ENCODE data around the gene SPTY2D1.
A peak's percentile ranks its signal among the peaks of the same experiment; 100 is the strongest.

Gene SPTY2D1

GRCh38 chr11:18641677-18642076 lies 7.5 kb upstream of the SPTY2D1 start:
- no peak for DNase-seq (ENCODE audit: low read depth)
- TF ChIP-seq CTCF (IDR thresholded peaks at IDR 0.05; ENCODE audit: low read length, missing control alignments), result no peak
- no peak overlapping the region for H3K4me3 ChIP-seq (replicated peaks; ENCODE audit: low read depth, low read length)

DNA sequence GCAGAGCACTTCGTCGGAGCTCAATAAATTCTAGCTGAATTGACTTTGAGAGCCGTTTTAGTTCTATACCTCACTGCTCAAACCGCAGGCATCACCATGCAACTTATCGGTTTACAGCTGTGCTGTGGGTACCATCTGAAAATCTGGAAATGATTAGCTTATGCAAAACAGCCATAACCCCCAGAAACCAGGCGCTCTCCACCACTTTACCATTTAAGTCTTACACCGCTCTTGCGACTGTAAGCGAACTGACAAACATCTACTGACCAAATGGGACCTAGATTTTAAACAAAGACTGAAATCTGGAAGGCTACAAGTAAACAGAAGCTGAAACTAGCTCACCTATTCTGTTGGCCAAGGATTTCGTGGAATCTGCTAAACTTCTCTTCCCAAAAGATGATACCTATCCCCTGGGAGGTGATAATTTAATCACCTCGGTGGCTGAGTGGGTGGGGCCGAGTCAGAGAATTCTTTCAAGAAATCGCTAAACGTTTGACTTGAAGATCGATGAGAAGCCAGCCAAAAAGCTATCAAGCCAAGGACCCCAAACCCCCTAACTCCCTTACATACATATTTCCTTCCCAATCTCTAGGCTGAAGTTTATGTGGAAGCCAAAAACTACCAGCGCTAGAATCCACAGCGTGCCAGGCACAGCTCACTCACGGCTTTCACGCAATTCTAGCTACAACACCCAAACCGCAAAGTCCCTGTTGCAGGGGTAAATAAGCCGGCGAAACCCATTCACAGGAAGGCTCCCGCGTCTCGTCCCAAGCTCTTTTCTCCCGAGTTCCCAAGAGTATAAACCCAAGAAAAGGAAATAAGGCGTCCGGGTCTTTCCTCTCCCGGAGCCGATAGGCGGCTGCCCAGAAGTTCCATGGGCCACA lies 644 bp downstream of the SPTY2D1 start:
- H3K4me3 ChIP-seq (replicated peaks; ENCODE audit: low read depth, low read length), result peak overlapping the region; percentile 99
- peak; percentile 3 for DNase-seq (ENCODE audit: low read depth)
- no peak for TF ChIP-seq CTCF (IDR thresholded peaks at IDR 0.05; ENCODE audit: low read length, missing control alignments)

DNA sequence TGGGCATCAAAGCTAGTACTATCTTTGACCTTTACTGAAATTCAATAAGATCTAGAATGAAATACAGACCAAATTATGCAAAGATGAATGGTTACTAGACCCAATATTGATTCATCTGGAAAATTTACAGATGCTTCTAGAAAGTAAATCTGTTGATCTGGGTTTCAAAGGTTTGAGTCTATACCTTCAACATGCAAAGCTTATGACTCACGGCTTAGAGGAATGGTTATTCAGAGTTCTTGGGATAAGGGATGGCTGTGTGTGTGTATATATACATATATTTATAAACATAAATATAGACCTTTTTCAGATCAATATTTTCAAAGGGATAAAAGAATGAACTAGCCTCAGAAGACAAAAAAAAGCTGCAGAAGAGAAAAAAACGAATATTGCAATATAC lies 1.3 kb downstream of the SPTY2D1 start:
- peak overlapping the region; percentile 99 for H3K4me3 ChIP-seq (replicated peaks; ENCODE audit: low read depth, low read length)
- no peak for TF ChIP-seq CTCF (IDR thresholded peaks at IDR 0.05; ENCODE audit: low read length, missing control alignments)
- DNase-seq (ENCODE audit: low read depth), result no peak

GRCh38 chr11:18624161-18624560 lies 10.0 kb downstream of the SPTY2D1 start:
- no peak for TF ChIP-seq CTCF (IDR thresholded peaks at IDR 0.05; ENCODE audit: low read length, missing control alignments)

DNA sequence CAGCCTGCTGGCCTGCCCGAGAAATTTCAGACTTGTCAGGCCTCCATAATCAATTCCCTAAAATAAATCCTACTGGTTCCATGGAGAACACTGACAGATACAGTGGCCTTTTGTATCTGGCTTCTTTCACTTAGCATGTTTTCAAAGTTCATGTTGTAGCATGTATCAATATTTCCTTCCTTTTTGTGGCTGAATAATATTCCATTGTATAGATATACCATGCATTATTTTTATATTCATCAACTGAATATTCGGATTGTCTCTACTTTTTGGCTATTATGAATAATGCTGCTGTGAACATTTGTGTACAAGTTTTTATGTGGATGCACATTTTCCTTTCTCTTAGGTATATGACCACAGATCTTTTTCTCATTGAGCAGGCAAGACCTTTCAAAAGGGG lies 10.4 kb downstream of the SPTY2D1 start:
- TF ChIP-seq CTCF (IDR thresholded peaks at IDR 0.05; ENCODE audit: low read length, missing control alignments), result no peak
- DNase-seq (ENCODE audit: low read depth), result no peak
- H3K4me3 ChIP-seq (replicated peaks; ENCODE audit: low read depth, low read length), result no peak overlapping the region

More at GRCh38 chr11:18624161-18624560, 10.0 kb downstream of the SPTY2D1 start:
- H3K4me3 ChIP-seq (replicated peaks; ENCODE audit: low read depth, low read length), result no peak overlapping the region
- DNase-seq (ENCODE audit: low read depth), result no peak

- TF ChIP-seq CTCF (IDR thresholded peaks at IDR 0.05; ENCODE audit: low read length, missing control alignments), result no peak
- H3K4me3 ChIP-seq (replicated peaks; ENCODE audit: low read depth, low read length), result peak overlapping the region; percentile 5
- peak; percentile 75 for DNase-seq (ENCODE audit: low read depth)
Measured at GRCh38 chr11:18618342-18619025, 15.7 kb downstream of the SPTY2D1 start.
